HuH-7 (cell line): ENCODE results near the gene BHLHA15.
"Not testable (repeated sequence)": the region's sequence is repeated elsewhere in the genome, so short reads cannot be mapped to it uniquely, and the experiment has no call there.

ENCODE experiments used
- DNase-seq: peaks from one replicate; pipeline ENCODE4 v3.0.0; 2011; ENCODE audit warnings: low spot score

The BHLHA15 gene

DNA sequence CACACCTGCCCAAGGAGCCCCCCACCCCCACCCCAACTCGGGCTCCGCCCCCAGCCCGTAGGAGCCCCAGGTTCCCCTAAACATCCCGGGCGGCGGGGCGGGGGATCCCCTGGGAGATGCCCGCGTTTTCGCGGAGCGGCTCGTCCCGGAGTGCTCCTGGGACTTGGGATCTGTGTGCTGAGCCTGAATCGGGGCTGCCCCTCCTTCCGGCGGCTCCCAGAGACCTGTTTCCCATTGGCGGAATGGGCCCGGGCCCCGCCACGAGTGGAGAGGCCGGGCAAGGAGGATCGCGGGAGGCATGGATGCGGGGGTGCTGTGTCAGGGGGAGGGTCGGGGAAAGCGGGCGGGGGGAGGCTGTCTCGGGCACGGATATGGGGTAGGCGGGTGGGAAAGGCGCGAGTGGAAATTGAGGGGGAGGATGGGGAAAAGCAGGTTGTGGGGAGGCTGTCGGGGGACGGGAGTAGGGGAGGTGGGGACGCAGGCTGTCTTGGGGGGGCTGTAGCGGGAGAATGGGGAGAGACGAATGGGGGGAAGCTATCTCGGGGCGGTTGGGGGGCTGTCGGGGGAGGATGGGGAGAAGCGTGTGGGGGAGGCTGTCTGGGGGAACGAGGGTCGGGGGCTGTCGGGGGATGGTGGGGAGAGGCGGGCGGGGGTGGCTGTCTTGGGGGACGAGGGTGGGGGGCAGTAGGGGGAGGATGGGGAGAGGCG is 572 bp upstream of the BHLHA15 start:
- DNase-seq: no peak

DNA sequence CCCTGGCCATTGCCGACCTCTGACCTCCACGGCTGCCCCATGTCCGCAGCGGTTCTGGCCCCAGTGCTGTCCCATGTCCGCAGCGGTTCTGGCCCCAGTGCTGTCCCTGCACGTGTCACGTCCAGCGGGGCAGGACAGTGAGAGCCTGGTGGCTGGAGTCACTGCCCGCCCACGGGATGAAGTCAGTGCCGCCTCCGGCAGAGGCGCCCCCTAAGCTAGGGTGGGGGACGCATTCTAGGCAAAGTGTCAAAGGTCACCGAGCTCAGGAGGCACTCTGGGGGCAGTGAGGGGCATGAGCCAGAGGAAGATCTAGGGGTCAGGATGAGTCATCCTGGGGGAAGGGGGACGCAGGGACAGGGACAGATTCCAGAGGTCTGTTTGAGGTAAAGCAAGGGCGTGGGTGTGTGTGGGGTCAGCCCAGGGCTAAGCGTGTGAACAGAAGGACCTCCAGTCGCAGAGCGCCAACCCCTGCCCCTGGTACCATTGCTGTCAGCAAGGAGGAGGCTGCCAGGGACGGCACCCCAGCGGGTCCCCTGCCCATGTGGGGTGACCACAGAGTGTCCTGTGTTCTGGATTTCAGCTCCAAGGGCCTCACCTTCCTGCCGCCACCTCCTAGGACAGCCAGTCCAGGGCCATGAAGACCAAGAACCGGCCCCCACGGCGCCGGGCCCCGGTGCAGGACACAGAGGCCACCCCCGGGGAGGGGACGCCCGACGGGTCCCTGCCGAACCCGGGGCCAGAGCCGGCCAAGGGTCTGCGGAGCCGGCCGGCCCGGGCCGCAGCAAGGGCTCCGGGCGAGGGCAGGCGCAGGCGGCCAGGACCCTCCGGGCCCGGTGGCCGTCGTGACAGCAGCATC is 665 bp downstream of the BHLHA15 start:
- DNase-seq: peak; percentile 74

DNA sequence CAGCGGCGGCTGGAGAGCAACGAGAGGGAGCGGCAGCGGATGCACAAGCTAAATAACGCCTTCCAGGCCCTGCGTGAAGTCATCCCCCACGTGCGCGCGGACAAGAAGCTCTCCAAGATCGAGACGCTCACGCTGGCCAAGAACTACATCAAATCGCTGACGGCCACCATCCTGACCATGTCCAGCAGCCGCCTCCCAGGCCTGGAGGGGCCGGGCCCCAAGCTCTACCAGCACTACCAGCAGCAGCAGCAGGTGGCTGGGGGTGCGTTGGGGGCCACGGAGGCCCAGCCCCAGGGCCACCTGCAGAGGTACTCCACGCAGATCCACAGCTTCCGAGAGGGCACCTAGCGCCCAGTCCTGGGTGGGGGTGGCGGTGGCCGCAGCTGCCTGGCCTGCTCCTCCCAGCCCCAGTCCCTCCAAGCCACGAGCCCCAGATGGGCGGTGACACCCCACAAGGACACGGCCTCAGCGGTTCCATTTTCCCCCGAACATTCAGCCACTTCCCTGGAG is 1.3 kb downstream of the BHLHA15 start:
- DNase-seq: no peak

DNA sequence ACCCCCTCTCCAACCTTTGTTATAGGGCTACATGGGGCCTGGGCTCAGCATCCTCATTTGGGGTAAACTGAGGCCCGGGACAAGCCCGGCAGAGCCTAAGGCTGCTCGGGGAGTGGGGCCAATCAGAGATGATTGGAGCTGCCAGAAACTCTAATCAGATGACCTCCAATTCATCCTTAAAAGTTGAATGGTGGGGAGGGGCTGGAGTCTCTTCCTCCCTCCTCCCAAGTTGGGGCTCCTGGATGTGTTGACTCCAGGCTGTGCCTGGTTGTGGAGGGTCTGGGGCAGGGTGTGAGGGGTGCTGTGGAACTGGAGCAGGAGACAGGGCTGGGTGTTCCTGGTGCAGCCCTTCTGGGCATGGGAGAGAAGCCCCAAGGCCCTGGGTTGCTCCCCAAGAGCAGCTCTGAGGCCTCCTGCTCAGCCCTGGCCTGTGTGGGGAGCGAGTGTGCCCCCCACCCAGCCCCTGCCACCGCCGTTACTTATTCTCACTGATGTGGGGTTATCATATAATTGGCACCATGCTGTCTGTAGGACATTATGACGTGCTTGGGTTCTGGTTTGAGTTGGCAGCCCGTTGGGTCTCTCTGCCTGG is 2.2 kb downstream of the BHLHA15 start:
- DNase-seq: no peak

DNA sequence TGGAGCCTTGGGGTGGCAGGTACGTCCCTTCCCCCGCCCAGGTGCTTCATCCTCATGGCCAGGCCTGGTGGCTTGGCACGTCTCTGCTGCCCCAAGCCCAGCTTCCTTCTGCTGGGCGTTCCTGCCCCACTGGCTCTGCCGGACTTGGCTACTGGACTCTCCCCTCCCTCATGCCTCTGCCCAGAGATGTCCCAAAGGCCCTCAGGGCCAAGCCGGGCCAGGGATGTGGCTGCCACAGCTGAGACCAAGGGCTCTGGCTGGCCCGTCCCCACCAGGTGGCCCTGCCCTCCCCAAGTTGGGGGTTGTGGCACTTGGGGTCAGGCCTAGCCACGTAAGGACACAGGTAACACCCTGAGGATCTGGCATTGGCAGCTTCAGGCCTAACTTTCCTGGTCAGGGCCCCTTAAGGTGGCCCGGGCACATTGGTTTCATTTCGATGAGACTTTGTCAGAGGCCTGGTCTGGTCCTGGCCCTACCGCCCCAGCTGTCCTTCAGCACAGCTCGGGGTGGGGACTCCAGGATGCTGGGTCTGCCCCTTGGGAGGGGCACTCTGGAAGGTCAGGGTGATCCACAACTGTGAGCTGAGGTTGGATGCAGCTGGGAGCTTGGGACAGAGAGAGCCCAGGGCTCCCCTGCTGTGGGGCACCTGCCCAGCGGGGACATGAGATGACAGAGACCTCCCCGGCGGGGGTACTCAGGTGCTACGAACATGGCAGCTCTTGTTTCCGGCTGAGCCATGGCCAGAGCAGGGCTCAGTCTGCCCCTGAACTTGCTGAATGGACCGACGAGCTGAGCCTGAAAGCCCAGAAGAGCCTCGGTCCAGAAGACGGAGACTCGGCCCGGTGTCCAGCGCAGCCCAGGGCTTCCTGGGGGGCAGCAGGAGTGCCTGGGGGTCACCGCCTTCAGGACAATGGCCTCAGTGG is 2.9 kb downstream of the BHLHA15 start:
- no peak for DNase-seq

DNA sequence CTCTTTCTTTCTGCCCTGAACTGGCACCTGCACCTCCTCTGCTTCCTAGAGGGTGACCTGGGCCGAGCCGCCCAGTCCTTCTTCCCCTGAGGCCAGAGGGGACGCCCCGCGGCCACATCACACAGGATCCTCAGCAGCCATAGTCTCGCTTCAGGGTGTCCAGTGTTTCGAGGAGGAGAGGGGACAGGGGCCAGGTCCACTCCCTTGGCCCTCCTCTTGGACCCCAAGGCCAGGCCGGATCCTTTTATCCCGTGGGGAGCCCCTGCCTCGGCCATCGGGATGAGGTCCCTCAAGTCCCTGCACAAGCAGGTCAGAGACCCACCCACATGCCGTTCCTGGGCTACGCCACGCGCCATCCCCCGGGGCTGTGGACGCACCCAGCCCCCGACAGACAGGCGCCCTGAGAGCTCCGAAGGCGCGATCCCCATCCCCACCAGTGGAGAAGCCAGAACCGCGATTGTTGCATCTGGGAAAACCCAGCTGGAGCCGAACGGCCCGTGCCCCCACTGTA is 3.6 kb downstream of the BHLHA15 start:
- no peak for DNase-seq

DNA sequence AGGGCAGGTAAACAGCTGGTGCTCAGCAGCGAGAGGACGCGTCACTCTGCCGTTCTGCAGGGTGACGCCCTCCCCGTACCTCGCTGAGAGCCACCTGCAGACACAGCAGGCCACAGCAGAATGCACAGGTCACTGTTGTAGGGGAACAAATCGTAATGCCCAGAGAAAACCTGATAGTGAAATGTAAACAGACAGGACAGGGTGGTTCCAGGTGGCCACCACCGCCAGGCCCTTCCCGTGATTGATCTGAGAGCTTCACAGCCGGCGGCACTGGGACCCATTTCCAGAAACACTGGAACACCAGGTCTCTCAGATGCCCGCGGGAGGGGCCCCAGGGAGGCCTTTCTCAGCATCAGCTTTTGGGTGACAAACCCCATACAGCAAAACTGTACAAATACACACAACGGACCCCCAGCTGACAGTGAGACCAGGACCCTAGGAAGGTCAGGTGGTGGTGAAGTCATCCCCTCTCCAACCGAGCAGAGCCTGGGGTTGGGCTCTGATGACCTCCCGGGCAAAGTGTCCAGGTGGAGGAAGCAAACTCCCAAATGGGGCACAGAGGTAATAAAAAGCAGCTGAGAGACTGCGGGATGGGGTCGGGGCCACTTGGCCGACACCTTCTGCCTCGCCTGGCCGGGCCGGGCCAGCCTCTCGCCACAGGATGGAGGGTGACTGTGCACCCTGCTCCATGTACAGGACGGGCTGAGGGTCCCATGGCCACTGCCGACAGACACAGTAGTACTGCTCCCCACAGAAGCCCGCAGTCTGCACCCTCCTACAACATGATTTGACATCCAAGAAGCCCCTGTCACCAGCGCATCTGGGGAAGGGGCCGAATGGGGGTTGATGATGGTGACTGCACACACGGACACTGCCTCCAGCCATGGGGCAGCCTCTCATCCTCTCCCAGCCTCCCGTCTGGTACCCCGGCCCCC is 4.6 kb downstream of the BHLHA15 start:
- DNase-seq: no peak

DNA sequence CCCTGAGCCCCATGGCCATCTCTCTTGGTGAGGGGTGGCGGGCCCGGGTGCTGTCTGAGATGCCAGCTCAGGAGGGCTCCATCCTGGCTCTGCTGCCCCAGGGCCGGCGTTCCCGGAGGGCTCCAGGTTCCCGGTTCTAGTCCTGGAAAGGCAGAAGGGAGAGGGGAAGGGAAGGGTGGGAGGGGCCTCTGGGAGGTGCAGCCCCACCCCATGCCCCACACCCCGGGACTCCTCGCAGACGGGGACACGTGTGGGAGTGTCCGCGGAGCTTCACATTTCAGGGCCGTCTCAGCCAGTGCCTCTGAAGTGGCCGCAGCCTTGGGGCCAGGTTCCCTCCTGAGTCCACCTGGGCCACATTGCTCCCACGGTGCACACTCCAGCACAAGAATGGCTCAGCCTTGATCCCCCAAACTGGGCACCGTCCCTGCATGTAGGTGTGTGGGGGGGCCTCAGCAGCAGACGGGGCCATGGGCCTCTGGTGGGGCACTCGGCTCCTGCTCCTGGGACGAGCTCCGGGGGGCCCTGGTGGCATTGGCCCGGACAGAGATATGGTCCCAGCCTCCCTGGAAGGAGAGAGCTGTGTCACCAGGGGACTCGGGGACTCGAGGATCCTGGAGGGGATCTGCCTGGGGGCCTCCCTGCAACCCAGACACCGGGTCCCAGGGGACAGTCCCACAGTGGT is 5.8 kb downstream of the BHLHA15 start:
- DNase-seq: no peak

DNA sequence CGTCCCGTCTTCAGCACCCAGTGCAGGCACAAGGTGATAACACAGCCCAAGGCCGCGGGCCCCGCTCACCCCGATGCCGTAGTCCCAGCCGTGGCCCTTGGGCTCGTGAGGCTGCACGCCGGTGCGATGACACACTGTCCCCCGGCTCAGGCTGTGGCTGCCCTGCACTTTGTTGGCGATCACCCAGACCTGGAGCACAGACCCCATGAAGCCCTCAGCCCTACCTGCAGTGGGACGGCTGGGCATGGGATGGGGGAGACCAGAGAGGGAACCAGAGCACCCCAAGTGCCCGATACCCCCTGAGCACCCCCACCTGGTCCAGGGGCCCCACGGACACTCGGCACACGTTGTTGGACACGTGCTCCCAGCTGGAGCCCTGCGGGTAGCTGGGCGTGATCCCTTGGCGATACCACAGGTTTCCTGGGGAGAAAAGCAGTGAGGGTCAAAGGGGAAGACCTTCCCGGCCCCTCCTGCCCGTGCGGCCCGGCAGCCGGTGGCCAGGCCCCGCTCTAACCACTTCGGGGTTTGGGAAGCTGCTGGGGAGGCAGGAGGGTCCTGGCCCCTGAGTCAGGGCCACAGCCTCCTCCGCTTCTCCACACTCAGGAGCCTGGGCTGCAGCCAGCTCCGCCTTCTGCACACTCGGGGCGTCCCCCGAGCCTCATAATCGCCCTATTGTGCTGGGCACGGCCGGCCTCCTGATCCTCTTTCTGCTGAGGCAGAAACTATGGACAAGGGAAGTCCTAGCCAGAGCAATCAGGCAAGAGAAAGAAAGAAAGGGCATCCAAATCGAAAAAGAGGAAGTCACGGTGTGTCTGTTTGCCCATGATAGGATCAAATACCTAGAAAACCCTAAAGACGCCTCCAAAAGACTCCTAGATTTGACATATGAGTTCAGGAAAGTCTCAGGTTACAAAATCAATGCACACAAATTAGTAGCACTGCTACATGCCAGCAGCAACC is 6.7 kb downstream of the BHLHA15 start:
- no peak for DNase-seq

DNA sequence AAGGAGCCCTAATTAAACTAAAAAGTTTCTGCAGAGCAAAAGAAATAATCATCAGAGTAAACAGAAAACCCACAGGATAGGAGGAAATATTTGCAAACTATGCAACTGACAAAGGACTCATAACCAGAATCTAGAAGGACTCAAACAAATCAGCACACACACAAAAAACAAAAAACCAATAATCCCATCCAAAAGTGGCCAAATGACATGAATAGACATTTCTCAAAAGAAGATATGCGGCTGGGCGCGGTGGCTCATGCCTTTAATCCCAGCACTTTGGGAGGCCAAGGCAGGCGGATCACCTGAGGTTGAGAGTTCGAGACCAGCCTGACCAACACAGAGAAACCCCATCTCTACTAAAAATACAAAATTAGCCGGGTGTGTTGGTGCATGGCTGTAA is 8.1 kb downstream of the BHLHA15 start:
- DNase-seq: not testable (repeated sequence)

DNA sequence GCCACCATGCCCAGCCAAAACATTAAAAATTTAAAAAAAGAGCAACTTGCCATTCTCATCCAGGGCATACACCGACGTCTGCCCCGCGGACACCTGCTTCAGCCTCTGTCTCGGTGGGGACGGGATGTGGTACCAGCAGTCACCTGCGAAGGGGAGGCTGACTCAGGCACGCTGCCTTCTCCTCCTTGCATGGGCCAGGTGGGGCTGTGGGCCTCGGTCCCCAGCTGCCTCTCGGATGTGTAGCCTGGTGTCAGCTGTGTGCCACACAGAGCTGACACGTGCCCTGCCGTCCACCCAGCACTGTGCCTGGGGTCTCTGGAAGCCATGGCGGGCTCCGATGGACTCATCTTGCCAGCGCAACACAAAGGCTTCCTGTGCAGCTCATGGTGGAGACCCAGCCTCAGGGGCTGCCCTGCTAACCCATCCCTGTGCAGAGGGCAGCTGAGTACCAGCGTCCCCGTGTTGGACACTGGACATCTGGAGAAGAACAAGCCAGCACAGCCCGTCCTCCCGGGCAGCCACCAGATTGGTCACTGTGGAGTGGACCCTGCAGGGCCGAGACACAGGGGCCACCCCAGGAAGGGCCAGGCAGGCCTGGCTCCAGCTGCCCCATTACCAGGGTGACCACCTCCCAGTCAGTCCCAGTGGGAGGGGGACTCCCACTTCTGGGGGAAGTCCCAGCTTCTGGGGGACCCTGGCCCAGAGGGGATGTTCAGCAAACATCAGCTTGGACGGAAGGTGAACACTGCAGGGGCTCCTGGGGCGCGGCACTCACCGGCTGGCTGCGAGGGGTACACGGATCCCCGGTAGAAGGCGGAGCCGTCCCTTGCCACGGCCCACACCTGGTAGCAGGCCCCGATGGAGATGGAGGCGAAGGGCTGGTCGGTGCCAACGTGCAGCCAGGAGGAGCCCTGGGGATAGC is 10.6 kb downstream of the BHLHA15 start:
- no peak for DNase-seq

DNA sequence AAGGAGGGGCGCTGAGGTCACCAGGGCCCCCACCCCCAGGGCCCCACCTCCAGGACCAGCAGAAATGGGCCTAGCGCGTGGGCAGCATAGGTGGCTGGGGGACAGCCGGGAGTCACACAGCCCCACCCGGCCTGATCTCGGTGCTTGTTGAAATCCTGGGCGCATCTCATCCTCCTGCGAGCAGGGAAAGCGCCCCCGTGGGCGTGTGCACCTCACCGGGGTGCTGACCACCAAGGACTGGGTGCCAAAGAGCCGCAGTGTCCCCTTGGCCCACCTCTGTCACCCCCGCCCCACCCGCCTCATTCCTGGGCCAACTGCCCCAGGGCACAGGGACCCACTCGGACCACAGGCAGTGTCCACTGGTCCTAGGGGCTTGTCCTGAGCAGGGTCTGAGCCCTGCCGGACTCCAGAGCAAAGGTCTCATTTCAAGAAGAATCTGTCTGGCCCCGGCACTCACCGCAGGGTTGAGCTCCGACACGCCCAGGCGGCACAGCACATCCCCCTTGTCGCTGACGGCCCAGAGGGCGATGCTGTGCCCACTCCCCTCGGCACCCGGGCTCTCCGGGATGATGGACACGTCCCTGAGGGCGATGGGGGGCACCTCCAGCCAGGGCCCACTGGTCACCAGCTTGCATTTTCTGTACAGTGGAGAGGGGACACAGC is 11.4 kb downstream of the BHLHA15 start:
- no peak for DNase-seq

DNA sequence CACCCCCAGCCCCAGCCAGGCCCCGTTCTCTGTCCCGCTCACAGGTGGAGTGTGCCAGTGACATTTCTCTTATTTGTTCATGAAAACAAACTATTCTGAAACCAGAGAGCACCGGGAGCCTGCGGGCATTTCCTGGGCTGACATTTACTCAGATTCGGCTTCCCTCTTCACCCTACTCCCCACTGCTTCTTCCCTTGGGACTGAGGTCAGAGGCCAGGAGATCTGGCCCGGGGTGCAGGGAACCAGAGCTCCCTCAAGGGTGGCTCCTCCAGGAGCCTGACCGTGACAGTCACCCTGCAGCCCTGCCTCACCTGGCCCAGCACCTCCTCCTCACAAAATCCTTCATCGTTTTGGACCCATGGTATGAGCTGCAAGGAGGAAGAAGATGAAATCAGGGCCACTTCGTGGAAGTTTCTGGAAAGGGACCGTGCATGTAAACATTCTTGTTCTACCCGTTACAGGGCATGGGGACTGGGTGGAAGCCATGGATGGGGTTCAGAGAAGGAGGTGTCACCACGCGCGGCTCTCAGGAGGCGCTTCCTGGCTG is 12.2 kb downstream of the BHLHA15 start:
- no peak for DNase-seq

DNA sequence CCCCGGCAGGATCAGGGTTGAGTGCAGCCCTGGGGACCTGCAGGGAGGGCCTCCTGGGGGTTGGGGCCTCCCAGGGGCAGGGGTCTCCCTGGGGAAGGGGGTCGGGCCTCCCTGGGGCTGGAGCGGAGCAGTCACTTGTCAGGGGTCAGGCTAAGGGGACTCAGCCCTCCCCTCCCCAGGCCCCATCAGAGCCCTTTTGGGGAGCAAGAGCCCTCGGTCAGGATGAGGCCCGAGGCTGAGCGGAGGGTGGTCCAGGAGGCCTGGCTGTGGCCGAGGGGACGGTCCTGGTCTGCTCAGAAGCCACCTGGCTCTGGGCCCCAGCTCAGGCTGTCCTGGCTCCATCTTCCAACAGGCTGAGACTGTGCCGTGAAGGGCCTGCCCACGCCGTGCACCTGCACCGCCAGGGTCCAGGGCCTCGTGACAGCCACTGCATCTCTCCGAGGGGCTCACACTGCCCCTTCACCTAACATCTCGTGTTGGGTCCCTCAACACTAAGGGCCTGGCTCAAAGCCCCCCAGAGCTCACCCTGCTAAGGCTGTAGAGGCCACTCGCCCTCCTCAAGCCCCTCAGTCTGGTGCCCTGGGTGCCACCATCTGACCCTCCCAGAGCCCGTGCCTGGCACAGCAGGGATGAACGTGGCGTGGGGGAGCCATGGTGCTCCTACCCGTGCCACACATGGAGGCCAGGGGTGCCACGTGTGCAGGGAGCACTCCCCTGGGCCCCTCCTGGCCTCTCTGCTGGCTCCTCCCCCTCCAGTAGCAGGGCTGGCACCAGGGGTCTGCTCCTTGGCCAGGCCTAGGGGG is 12.9 kb downstream of the BHLHA15 start:
- DNase-seq: no peak

DNA sequence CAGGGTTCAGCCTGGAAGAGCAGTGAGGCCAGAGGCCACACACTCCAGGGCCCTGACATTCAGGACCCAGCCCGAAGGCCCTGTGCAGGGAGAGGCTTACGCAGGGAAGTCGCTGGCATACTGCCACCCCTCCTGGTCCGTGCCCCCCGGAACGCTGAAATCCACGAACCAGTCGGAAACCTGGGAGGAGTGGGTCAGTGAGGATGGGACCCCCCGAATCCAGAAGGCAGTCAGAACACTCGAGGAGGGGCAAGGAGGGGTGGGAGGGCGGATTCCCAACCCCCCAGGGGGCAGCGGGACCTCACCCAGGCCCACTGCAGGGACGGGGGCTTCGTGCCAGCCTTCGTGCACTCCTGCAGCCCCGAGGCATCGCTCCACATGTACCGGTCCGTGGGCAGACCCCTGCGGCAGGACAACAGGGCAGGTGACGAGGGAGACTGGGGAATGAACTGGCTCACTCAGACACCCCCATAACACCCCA is 13.5 kb downstream of the BHLHA15 start:
- DNase-seq: no peak
